ENCODE data around the gene C2orf81. TPM values are rescaled to one million over a fixed set of nuclear protein-coding genes. Genes with fewer than 3 reads are reported as not detected.

The C2orf81 gene
- total RNA-seq, 1 experiment from 2014 or later, result 2.9 TPM

DNA sequence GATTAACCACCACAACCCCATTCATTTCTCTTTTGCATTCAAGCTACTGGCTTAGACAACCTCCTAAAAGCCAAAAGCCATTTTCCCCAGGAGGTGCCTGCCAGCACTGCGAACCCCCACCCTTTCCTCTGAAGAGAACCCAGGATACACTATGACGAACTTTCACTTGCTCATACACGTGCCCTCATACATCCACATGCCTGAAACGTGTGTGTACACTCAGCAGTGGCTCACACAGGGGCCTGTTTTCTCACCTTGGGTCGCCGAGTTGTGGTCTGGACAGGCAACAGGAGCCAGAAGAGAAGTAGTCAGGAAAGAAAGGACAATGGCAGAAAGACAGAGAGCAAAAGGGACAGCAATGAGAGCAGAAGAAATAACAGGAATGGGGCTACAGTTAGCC, 48.7 kb downstream of the C2orf81 start:
- Mint-ChIP-seq H3K27ac (peak overlapping the region; percentile 60), H3K36me3 (peaks cover 40% of the 10 kb centered on the region), H3K27me3 (ENCODE audit: low read depth) (no peaks in the 10 kb centered on the region), H3K4me3 (peak overlapping the region; percentile 83), H3K9me3 (no peaks in the 10 kb centered on the region), H3K4me1 (peaks cover 30% of the 10 kb centered on the region)
- DNase-seq (ENCODE audit: low spot score), result no peak
- no peak for TF ChIP-seq TCF7 (CRISPR knock-in tag; IDR thresholded peaks at IDR 0.05; ENCODE audit: low read depth)
- TF ChIP-seq, protein P1, sequence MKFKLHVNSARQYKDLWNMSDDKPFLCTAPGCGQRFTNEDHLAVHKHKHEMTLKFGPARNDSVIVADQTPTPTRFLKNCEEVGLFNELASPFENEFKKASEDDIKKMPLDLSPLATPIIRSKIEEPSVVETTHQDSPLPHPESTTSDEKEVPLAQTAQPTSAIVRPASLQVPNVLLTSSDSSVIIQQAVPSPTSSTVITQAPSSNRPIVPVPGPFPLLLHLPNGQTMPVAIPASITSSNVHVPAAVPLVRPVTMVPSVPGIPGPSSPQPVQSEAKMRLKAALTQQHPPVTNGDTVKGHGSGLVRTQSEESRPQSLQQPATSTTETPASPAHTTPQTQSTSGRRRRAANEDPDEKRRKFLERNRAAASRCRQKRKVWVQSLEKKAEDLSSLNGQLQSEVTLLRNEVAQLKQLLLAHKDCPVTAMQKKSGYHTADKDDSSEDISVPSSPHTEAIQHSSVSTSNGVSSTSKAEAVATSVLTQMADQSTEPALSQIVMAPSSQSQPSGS (CRISPR knock-in tag; IDR thresholded peaks at IDR 0.05; ENCODE audit: borderline replicate concordance, low read depth), result no peak
- TF ChIP-seq, protein P2, sequence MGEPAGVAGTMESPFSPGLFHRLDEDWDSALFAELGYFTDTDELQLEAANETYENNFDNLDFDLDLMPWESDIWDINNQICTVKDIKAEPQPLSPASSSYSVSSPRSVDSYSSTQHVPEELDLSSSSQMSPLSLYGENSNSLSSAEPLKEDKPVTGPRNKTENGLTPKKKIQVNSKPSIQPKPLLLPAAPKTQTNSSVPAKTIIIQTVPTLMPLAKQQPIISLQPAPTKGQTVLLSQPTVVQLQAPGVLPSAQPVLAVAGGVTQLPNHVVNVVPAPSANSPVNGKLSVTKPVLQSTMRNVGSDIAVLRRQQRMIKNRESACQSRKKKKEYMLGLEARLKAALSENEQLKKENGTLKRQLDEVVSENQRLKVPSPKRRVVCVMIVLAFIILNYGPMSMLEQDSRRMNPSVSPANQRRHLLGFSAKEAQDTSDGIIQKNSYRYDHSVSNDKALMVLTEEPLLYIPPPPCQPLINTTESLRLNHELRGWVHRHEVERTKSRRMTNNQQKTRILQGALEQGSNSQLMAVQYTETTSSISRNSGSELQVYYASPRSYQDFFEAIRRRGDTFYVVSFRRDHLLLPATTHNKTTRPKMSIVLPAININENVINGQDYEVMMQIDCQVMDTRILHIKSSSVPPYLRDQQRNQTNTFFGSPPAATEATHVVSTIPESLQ (CRISPR knock-in tag; IDR thresholded peaks at IDR 0.05), result no peak
- POLR2A ChIA-PET, result interaction anchor here (0.6 to 1.5 kb wide), 2 partner anchors 18 to 101 kb away, joined by 3 to 4 read pairs; no protein-coding TSS in a partner anchor
- CTCF ChIA-PET, result interaction anchor here (3.2 kb wide), 1 partner anchor 18 kb away, joined by 35 read pairs; no protein-coding TSS in a partner anchor
- no peak for ATAC-seq

DNA sequence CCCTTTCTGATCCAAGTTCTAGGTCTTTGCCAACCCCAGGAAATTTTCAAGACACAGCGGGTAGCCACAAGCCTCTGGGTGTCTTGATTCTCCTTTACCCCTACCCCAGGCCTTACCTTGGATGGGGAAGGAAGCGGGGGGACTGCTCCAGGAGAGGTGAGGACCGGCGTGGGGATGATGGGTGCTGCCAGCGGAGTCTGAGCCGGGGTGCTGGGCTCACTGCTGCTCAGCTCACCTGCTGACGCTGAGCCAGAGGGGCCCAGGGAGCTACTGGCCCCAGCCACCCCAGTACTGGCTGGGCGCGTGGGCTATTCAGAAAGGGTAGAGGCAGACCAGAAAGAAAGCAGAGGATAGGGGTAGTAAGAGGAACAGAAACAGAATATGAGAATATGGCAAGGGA, 50.0 kb downstream of the C2orf81 start:
- H3K27ac Mint-ChIP-seq, result no peak overlapping the region
- POLR2A ChIA-PET, result no interaction called here
- DNase-seq (ENCODE audit: low spot score) (no peak), ATAC-seq (no peak)
- CTCF ChIA-PET, result no interaction called here
- H3K9me3 Mint-ChIP-seq, result no peaks in the 10 kb centered on the region
- peaks cover 47% of the 10 kb centered on the region for H3K36me3 Mint-ChIP-seq
- no peak overlapping the region for H3K4me3 Mint-ChIP-seq
- TF ChIP-seq, protein P3, sequence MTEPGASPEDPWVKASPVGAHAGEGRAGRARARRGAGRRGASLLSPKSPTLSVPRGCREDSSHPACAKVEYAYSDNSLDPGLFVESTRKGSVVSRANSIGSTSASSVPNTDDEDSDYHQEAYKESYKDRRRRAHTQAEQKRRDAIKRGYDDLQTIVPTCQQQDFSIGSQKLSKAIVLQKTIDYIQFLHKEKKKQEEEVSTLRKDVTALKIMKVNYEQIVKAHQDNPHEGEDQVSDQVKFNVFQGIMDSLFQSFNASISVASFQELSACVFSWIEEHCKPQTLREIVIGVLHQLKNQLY (CRISPR knock-in tag; IDR thresholded peaks at IDR 0.05), result no peak
- TF ChIP-seq ZNF138 (CRISPR knock-in tag; conservative IDR thresholded peaks at IDR 0.05) (no peak), HMGA2 (CRISPR knock-in tag; IDR thresholded peaks at IDR 0.05) (no peak), SMAD3 (CRISPR knock-in tag; IDR thresholded peaks at IDR 0.05; ENCODE audit: borderline replicate concordance) (no peak), SOX15 (CRISPR knock-in tag; IDR thresholded peaks at IDR 0.05) (no peak), MYBL2 (CRISPR knock-in tag; IDR thresholded peaks at IDR 0.05) (no peak), GTF2I (CRISPR knock-in tag; conservative IDR thresholded peaks at IDR 0.05) (no peak), RELA (CRISPR knock-in tag; IDR thresholded peaks at IDR 0.05; ENCODE audit: borderline replicate concordance) (no peak), NR3C1 (CRISPR knock-in tag; conservative IDR thresholded peaks at IDR 0.05; ENCODE audit: low read depth) (no peak), PRRX2 (CRISPR knock-in tag; IDR thresholded peaks at IDR 0.05) (no peak)
- TF ChIP-seq, protein P4, sequence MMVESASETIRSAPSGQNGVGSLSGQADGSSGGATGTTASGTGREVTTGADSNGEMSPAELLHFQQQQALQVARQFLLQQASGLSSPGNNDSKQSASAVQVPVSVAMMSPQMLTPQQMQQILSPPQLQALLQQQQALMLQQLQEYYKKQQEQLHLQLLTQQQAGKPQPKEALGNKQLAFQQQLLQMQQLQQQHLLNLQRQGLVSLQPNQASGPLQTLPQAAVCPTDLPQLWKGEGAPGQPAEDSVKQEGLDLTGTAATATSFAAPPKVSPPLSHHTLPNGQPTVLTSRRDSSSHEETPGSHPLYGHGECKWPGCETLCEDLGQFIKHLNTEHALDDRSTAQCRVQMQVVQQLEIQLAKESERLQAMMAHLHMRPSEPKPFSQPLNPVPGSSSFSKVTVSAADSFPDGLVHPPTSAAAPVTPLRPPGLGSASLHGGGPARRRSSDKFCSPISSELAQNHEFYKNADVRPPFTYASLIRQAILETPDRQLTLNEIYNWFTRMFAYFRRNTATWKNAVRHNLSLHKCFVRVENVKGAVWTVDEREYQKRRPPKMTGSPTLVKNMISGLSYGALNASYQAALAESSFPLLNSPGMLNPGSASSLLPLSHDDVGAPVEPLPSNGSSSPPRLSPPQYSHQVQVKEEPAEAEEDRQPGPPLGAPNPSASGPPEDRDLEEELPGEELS (CRISPR knock-in tag; IDR thresholded peaks at IDR 0.05), result no peak
- TF ChIP-seq, protein P5, sequence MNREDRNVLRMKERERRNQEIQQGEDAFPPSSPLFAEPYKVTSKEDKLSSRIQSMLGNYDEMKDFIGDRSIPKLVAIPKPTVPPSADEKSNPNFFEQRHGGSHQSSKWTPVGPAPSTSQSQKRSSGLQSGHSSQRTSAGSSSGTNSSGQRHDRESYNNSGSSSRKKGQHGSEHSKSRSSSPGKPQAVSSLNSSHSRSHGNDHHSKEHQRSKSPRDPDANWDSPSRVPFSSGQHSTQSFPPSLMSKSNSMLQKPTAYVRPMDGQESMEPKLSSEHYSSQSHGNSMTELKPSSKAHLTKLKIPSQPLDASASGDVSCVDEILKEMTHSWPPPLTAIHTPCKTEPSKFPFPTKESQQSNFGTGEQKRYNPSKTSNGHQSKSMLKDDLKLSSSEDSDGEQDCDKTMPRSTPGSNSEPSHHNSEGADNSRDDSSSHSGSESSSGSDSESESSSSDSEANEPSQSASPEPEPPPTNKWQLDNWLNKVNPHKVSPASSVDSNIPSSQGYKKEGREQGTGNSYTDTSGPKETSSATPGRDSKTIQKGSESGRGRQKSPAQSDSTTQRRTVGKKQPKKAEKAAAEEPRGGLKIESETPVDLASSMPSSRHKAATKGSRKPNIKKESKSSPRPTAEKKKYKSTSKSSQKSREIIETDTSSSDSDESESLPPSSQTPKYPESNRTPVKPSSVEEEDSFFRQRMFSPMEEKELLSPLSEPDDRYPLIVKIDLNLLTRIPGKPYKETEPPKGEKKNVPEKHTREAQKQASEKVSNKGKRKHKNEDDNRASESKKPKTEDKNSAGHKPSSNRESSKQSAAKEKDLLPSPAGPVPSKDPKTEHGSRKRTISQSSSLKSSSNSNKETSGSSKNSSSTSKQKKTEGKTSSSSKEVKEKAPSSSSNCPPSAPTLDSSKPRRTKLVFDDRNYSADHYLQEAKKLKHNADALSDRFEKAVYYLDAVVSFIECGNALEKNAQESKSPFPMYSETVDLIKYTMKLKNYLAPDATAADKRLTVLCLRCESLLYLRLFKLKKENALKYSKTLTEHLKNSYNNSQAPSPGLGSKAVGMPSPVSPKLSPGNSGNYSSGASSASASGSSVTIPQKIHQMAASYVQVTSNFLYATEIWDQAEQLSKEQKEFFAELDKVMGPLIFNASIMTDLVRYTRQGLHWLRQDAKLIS (CRISPR knock-in tag; IDR thresholded peaks at IDR 0.05; ENCODE audit: borderline replicate concordance), result no peak
- TF ChIP-seq, protein P6, sequence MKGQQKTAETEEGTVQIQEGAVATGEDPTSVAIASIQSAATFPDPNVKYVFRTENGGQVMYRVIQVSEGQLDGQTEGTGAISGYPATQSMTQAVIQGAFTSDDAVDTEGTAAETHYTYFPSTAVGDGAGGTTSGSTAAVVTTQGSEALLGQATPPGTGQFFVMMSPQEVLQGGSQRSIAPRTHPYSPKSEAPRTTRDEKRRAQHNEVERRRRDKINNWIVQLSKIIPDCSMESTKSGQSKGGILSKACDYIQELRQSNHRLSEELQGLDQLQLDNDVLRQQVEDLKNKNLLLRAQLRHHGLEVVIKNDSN (CRISPR knock-in tag; IDR thresholded peaks at IDR 0.05), result no peak
- TF ChIP-seq, protein P7, sequence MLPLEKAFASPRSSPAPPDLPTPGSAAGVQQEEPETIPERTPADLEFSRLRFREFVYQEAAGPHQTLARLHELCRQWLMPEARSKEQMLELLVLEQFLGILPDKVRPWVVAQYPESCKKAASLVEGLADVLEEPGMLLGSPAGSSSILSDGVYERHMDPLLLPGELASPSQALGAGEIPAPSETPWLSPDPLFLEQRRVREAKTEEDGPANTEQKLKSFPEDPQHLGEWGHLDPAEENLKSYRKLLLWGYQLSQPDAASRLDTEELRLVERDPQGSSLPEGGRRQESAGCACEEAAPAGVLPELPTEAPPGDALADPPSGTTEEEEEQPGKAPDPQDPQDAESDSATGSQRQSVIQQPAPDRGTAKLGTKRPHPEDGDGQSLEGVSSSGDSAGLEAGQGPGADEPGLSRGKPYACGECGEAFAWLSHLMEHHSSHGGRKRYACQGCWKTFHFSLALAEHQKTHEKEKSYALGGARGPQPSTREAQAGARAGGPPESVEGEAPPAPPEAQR (CRISPR knock-in tag; IDR thresholded peaks at IDR 0.05), result no peak
- TF ChIP-seq, protein P8, sequence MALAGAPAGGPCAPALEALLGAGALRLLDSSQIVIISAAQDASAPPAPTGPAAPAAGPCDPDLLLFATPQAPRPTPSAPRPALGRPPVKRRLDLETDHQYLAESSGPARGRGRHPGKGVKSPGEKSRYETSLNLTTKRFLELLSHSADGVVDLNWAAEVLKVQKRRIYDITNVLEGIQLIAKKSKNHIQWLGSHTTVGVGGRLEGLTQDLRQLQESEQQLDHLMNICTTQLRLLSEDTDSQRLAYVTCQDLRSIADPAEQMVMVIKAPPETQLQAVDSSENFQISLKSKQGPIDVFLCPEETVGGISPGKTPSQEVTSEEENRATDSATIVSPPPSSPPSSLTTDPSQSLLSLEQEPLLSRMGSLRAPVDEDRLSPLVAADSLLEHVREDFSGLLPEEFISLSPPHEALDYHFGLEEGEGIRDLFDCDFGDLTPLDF (CRISPR knock-in tag; IDR thresholded peaks at IDR 0.05), result no peak
- H3K4me1 Mint-ChIP-seq, result peaks cover 30% of the 10 kb centered on the region
- H3K27me3 Mint-ChIP-seq (ENCODE audit: low read depth), result no peaks in the 10 kb centered on the region

All from WTC11 (cell line).